Vagina (tissue), 2 donors: Measurements from ENCODE around the gene TMEM208. TPM values are rescaled to one million over a fixed set of nuclear protein-coding genes. Genes with fewer than 3 reads are reported as not detected.

Experiments used
- DNase-seq, 2 donors: peaks; one replicate each; pipeline ENCODE4 v3.0.0-alpha.2; 2017; ENCODE audit errors: extremely low spot score in 2 of 2
- H3K27ac ChIP-seq: fragments of 200-600 bp; sonication (generic); one replicate; pipeline ENCODE4 v1.5.1; 2019
- H3K27me3 ChIP-seq: fragments of 200-600 bp; sonication (generic); one replicate; pipeline ENCODE4 v1.5.1; 2019
- H3K36me3 ChIP-seq, 2 donors: fragments of 200-600 bp; sonication (generic); one replicate each; pipeline ENCODE4 v1.5.1; 2017 to 2019
- H3K4me1 ChIP-seq: fragments of 200-600 bp; sonication (generic); one replicate; pipeline ENCODE4 v1.5.1; 2019
- H3K4me3 ChIP-seq, 2 donors: fragments of 200-600 bp; sonication (generic); 1 replicate in 1 of 2; 2 replicates in 1 of 2; pipeline ENCODE4 v1.5.1; 2016 to 2019
- H3K9me3 ChIP-seq: fragments of 200-600 bp; sonication (generic); one replicate; pipeline ENCODE4 v1.5.1; 2019
- CTCF ChIP-seq, 3 experiments: fragments of 450-650 bp in 2 of 3; fragments of 200-600 bp in 1 of 3; sonication (generic) in 1 of 3; IDR thresholded peaks; one replicate each; pipeline ENCODE4 v1.5.1; 2017 to 2019; ENCODE audit warnings: antibody characterized with exemption in 3 of 3, mild to moderate bottlenecking in 2 of 3, moderate library complexity in 2 of 3
- POLR2A ChIP-seq, 2 donors: fragments of 450-650 bp; IDR thresholded peaks; one replicate each; pipeline ENCODE4 v1.6.1; 2017; ENCODE audit warnings: antibody characterized with exemption in 2 of 2, mild to moderate bottlenecking in 2 of 2, moderate library complexity in 2 of 2
- POLR2AphosphoS5 ChIP-seq, 2 donors: sonication (generic); formaldehyde crosslinking; IDR thresholded peaks; one replicate each; pipeline ENCODE4 v1.9.0; 2017; ENCODE audit warnings: antibody characterized with exemption in 2 of 2, mild to moderate bottlenecking in 2 of 2, low read depth in 1 of 2; ENCODE audit not compliant: insufficient read depth in 1 of 2
- intact Hi-C: fragments of 100-400 bp; cut with DNase I; formaldehyde crosslinking; loops from one replicate; pipeline ENCODE4 v1.15.1; 2023
- total RNA-seq: library from RNA; depleted of rRNA; stranded (reverse); fragments of >200 nt; gene quantifications from one replicate; pipeline ENCODE4 v1.2.3, GENCODE V29; 2016

TMEM208 gene
- total RNA-seq, 1 donor from 2014 or later = 48.9 TPM

GRCh38 chr16:67236563-67237395 is 9.8 kb downstream of the TMEM208 start:
- H3K4me3 ChIP-seq = no peak overlapping the region
- H3K9me3 ChIP-seq = no peaks in the 10 kb centered on the region
- H3K27ac ChIP-seq = no peak overlapping the region
- DNase-seq = no peak
- H3K27me3 ChIP-seq = no peaks in the 10 kb centered on the region
- no peaks in the 10 kb centered on the region for H3K4me1 ChIP-seq
- peaks cover 0 to 48% of the 10 kb centered on the region in 2 donors for H3K36me3 ChIP-seq
- intact Hi-C loops = no loop called here
- no peak for TF ChIP-seq POLR2A (IDR thresholded peaks at IDR 0.05)
- no peak for TF ChIP-seq POLR2AphosphoS5 (IDR thresholded peaks at IDR 0.05; ENCODE audit: insufficient read depth in 1 of 2, low read depth in 1 of 2)
- TF ChIP-seq CTCF (IDR thresholded peaks at IDR 0.05) = no peak

DNA sequence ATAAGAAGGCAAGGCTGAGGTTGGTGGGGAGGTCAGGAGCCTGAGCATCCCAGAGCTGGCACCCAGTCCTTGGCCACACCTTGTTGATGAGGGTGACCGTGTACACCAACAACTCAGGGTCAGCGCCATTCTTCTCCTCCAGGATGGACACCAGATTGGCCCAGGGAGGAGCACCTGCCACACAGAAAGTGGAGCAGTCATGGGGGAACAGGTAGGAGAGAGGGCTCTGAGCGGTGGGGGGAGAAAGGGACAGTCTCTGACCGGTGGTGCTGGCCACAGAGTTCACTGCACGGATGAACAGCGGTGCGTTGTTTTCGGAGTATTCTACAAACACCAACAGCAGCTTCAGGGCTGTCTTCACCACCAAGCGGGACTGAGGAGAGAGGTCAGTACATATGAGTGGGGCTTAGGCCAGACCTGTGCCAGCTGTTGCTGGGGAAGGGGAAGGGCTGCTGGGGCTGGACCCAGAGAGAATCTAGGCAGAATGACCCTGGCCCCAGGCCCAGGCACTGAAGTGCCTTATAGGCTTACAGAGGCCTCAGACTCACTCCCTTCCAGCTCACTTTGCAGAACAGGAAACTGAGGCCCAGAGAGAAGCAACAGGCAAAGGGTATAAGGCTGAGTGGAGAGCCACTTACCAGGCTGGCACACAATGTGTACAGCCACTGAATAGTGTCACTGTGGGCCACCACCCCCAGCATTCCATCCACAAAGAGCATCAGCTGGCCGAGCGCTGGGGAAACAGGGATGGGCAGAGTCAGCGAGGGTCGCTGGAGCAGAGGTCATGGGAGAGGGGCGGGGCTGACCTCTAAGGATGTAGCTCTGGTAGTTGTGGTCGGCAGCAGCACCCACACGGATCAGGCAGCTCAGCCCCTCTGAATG is 10.7 kb downstream of the TMEM208 start:
- H3K4me3 ChIP-seq = no peak overlapping the region
- DNase-seq = no peak
- no peak overlapping the region for H3K27ac ChIP-seq
- no peaks in the 10 kb centered on the region for H3K4me1 ChIP-seq
- H3K36me3 ChIP-seq = peaks cover 0 to 46% of the 10 kb centered on the region in 2 donors
- no peaks in the 10 kb centered on the region for H3K27me3 ChIP-seq
- no peak for TF ChIP-seq CTCF (IDR thresholded peaks at IDR 0.05)
- TF ChIP-seq POLR2AphosphoS5 (IDR thresholded peaks at IDR 0.05; ENCODE audit: insufficient read depth in 1 of 2, low read depth in 1 of 2) = no peak
- TF ChIP-seq POLR2A (IDR thresholded peaks at IDR 0.05) = no peak
- H3K9me3 ChIP-seq = no peaks in the 10 kb centered on the region
- intact Hi-C loops = no loop called here

DNA sequence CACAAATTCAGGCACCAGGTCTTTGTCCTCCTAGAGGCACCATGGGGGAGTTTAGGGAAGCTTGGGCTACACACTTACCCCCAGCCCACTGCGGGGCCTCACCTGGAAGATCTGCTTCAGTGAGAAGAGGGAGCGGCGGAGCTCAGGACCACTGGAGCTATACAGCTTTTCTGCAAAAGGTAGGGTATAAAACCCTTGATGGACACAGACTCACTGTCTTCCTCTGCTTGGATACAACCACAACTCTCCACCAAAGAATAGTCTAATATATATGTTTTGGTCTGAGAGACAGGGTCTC is 11.3 kb downstream of the TMEM208 start:
- TF ChIP-seq POLR2AphosphoS5 (IDR thresholded peaks at IDR 0.05; ENCODE audit: insufficient read depth in 1 of 2, low read depth in 1 of 2) = no peak
- no peak for TF ChIP-seq CTCF (IDR thresholded peaks at IDR 0.05)
- TF ChIP-seq POLR2A (IDR thresholded peaks at IDR 0.05) = no peak
- Histone ChIP-seq H3K36me3 (peaks cover 0 to 45% of the 10 kb centered on the region in 2 donors), H3K4me1 (no peaks in the 10 kb centered on the region), H3K27ac (no peak overlapping the region), H3K9me3 (no peaks in the 10 kb centered on the region), H3K4me3 (no peak overlapping the region), H3K27me3 (no peaks in the 10 kb centered on the region)
- no peak for DNase-seq
- intact Hi-C loops = no loop called here

DNA sequence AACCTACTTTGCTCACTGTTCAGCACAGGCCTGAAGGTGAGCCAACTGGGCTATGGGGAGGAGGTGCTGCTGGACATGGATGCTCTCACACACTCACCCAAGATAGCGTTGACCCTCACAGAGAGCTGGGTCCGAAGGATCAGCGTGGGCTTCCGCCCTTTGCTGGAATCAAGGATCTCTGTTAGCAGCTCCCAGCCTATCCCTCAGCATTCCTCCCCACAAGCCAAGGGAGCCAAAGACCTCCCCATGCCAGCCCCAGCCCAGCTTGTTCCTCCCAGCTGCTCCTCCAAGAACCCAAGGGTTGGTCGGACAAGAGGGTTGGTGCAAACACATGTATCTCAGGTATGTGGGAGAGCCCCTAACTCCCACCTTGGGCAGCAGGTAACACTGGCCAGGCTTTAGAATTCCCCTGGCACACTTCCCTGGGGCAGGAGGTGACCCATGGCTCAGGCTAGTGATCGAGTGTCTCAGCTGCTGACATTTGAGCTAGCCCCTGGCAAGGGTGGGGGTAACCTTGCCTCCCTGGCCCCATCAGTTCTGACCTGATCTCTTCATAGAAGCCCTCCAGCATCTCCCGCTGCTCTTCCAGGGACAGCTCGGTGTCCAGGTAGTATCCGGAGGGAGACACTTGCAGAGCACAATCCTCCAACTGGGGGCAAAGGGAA is 12.0 kb downstream of the TMEM208 start:
- Histone ChIP-seq H3K4me1 (peaks cover 5% of the 10 kb centered on the region), H3K36me3 (peaks cover 0 to 38% of the 10 kb centered on the region in 2 donors), H3K27ac (no peak overlapping the region), H3K27me3 (no peaks in the 10 kb centered on the region), H3K4me3 (no peak overlapping the region), H3K9me3 (no peaks in the 10 kb centered on the region)
- no peak for DNase-seq
- intact Hi-C loops = no loop called here
- TF ChIP-seq POLR2AphosphoS5 (IDR thresholded peaks at IDR 0.05; ENCODE audit: insufficient read depth in 1 of 2, low read depth in 1 of 2) (no peak), CTCF (IDR thresholded peaks at IDR 0.05) (no peak), POLR2A (IDR thresholded peaks at IDR 0.05) (no peak)
